ENCODE measurements around the gene FOSL1.
A peak's percentile ranks its signal among the peaks of the same experiment; 100 is the strongest.
"Not testable (repeated sequence)": the region's sequence is repeated elsewhere in the genome, so short reads cannot be mapped to it uniquely, and the experiment has no call there.

FOSL1 gene

DNA sequence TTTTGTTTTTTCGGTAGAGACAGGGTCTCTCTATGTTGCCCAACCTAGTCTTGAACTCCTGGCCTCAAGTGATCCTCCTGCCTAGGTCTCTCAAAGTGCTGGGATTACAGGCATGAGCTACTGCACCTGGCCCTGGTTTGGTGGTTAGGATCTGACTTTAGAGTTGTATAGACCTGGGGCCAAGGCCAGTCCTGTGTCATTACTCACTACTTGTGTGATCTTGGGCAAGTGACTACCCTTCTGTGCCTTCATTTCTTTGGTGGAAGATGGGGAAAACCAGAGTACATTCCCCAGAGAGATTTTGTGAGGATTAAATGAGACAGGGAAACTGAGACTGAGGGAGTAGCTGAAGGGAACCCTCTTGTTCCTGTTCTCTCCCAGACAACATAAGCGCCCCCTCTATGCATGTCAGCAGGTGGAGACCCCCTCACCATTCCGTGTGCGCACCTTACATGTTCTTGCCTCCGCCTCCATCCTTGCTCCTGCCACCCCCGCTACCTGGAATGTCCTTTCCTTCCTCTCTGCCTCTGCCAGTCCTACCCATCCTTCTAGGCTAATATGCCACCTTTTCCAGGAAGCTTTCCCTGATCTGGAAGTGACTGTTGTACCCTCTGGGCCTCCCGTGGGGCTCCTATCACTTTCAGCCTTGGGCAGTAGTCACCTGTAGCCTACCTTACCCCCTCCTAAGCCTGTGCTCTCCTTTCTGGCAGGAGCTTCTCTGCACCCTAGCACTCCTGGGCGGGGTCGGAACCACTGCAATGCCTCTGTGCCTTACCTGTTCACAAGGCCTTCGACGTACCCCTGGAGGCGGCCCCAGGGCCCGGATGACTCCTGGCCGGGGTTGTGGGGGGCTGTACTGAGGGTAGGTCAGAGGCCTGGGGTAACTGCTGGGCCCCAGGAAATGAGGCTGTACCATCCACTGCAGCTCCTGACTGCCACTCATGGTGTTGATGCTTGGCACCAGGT is 3.9 kb downstream of the FOSL1 start:
- no peak for DNase-seq (ENCODE audit: low read depth in 3 of 3)

GRCh38 chr11:65895482-65895981 is 4.7 kb downstream of the FOSL1 start:
- DNase-seq (ENCODE audit: low read depth in 3 of 3) = no peak

DNA sequence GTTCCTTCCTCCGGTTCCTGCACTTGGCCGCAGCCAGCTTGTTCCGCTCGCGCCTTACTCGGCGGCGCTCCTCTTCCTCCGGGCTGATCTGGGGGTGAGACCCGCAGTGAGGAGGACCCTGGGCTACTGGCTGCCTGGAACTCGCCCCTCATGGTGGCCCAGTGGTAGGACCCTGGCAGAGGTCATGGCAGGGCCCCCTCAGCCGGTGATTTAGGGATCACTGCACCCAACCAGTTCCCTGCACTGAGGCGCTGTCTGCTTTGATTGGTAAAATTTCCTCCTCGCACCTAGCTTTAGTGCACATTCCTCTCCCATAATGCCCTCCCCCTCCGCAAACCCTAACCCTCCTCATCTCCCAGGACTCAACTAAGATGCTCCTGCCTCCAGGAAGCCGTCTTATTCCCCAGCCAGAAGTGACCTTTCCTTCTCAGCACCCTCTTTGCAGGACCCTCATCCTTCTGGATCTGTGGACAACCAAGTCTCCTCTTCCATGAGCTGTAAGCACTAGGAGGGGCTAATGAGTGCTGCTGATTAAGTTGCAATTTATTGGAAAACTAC is 6.1 kb downstream of the FOSL1 start:
- DNase-seq (ENCODE audit: low read depth in 3 of 3) = no peak

- no peak for DNase-seq (ENCODE audit: low read depth in 3 of 3)
Measured at GRCh38 chr11:65892661-65893317, 7.4 kb downstream of the FOSL1 start.

- not testable (repeated sequence) for DNase-seq (ENCODE audit: low read depth in 3 of 3)
Measured at GRCh38 chr11:65892137-65892540, 8.0 kb downstream of the FOSL1 start.

- peak in 1 of 3 experiments; percentile 53 for DNase-seq (ENCODE audit: low read depth in 3 of 3)
Measured at GRCh38 chr11:65891219-65892136, 8.7 kb downstream of the FOSL1 start.

GRCh38 chr11:65890324-65891218 is 9.6 kb downstream of the FOSL1 start, which contains the start of gene CCDC85B:
CCDC85B (plus strand) TSS chr11:65890673; CDS start chr11:65890784, 111 bp downstream.
- DNase-seq (ENCODE audit: low read depth in 3 of 3) = peak; percentile 97 to 98 (median 97)

- peak; percentile 86 to 94 (median 90) for DNase-seq (ENCODE audit: low read depth in 3 of 3)
Measured at GRCh38 chr11:65888163-65888814, 11.9 kb downstream of the FOSL1 start, which contains the start of gene FIBP. FIBP (minus strand) TSS chr11:65888471; CDS start chr11:65888418, 53 bp downstream.

- DNase-seq (ENCODE audit: low read depth in 3 of 3) = no peak
Measured at GRCh38 chr11:65887723-65888162, 12.4 kb downstream of the FOSL1 start.

DNA sequence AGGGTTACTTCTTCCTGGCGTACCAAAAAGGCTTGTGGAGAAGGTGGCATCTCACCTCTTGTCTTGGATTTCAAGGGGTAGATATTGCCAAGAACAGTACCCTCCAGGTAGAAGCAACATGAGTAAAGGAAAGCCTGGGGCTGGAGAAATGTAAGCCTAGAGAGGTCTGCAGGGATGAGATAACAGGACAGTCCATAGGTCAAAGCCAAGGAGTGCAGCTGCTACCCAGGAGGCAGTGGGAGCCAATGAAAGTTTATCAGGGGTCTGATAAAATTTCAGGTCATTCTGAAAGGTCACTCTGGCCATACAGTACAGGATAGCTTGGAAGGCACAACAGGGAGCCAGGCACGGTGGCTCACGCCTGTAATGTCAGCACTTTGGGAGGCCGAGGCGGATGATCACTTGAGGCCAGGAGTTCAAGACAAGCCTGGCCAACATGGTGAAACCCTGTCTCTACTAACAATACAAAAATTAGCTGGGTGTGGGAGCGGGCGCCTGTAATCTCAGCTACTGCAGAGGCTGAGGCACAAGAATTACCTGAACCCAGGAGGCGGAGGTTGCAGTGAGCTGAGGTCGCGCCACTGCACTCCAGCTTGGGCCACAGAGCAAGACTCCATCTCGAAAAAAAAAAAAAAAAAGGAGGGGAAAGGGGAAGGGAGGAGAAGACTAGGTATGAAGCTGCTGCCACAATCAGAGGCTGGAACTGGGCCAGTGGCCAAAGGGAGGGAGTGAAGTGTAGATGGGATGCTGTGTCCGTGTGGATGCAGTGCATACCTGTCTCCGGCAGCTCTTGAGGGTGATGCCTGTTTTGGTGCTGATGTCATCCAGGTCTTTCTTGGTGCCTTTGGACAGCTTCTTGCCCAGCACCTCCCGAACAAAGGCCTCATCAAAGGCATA is 13.1 kb downstream of the FOSL1 start:
- DNase-seq (ENCODE audit: low read depth in 3 of 3) = no peak

GRCh38 chr11:65885808-65886536 is 14.2 kb downstream of the FOSL1 start:
- no peak for DNase-seq (ENCODE audit: low read depth in 3 of 3)

GRCh38 chr11:65885231-65885630 is 15.0 kb downstream of the FOSL1 start:
- DNase-seq (ENCODE audit: low read depth in 3 of 3) = no peak

GRCh38 chr11:65884716-65885092 is 15.5 kb downstream of the FOSL1 start:
- peak; percentile 63 to 70 (median 67) for DNase-seq (ENCODE audit: low read depth in 3 of 3)

DNA sequence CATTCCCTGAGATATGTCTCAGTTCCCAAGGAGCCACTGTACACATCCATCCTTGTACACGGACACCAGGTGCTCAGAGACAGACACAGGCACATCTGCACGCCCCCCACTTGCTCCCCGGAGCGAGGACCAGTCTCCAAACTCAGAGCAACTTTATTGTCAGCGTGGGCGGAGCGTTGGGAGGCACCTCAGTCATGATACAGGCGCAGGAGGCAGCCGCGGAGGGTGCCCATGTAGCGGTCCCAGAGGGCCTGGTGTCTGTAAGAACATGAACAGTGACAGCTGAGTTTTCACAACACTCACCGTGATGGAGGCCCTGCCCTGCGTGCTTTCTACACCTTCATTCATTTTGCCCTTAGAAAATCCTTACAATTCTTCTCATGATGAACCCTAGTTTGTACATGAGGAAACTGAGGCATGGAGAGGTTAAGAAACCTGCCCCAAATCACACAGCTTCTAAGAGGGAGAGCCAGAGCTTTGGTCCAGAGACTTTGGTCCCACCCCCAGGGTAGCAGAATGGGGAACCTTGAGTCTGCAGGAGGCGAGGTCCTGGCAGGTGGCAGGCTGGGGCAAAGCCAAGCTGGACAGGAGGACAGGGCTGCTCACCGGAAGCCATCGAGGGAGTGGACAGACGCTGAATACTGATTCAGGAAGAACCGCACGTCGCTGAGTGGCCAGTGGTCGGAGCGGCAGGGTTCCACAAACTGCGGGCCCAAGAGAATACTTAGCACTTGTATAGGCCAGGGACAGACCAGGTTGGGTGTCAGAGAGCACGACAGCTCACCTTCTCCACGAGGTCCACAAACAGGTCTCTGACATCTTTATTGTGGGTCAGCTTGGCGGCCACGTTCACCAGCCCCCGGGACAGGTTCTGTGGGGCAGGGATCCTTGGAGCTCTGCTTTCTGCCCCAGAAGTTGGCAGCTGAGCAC is 16.1 kb downstream of the FOSL1 start:
- no peak for DNase-seq (ENCODE audit: low read depth in 3 of 3)

- DNase-seq (ENCODE audit: low read depth in 3 of 3) = no peak
Measured at GRCh38 chr11:65883058-65883761, 17.0 kb downstream of the FOSL1 start.

Measured in stimulated activated CD4-positive, alpha-beta T cell treated with anti-CD3 and anti-CD28 coated beads, TNF-alpha, amount 100 ng/mL, for 4 hours (primary cell).